ENCODE measurements around the gene TMEM43. TPM values are rescaled to one million over a fixed set of nuclear protein-coding genes. Genes with fewer than 3 reads are reported as not detected.
"Not testable (repeated sequence)": the region's sequence is repeated elsewhere in the genome, so short reads cannot be mapped to it uniquely, and the experiment has no call there.

Gene TMEM43
- polyA plus RNA-seq, 3 donors, result 55.4 to 69.7 (median 66.7) TPM

DNA sequence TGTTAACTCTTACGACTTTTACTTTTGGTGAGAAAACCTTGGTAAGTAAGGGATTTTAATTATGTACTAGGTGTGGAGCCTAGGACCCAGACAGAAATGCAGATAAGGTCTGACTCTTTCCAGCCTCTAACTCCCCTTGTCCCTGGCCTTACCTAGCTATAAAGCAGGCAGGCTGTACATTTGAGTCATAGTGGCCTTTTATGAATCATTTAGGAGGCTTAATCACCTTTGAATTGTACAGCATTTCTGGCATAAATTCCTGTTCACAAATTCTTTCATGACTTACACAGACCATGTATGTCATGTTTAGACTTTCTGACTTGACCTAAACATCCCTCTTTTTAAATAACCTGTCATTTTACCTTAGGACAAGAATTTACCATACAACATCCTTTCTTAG, 47.5 kb upstream of the TMEM43 start:
- H3K4me1 ChIP-seq (ENCODE audit: control insufficient read depth in 1 of 2, insufficient read depth in 2 of 2, low read length in 2 of 2), result no peaks in the 10 kb centered on the region
- H3K9me3 Mint-ChIP-seq, result peaks cover 7 to 23% (median 18%) of the 10 kb centered on the region in 7 donors
- no peaks in the 10 kb centered on the region for H3K4me1 Mint-ChIP-seq
- H3K4me3 ChIP-seq (replicated peaks in 1 of 3; ENCODE audit: low read depth in 2 of 3, low read length in 3 of 3), result no peak overlapping the region
- no peak overlapping the region for H3K4me3 Mint-ChIP-seq
- no peak overlapping the region for H3K4me2 ChIP-seq (replicated peaks; ENCODE audit: extremely low read depth, low read length, poor library complexity, severe bottlenecking)
- H3K36me3 Mint-ChIP-seq, result no peaks in the 10 kb centered on the region
- no CpG with 5 or more reads among the region's 1 CpG for whole genome bisulfite sequencing (ENCODE audit: insufficient coverage)
- no peak overlapping the region for H3K27ac ChIP-seq (ENCODE audit: low read depth in 1 of 2, low read length in 2 of 2)
- no peak for DNase-seq
- peaks cover 3 to 5% (median 4%) of the 10 kb centered on the region in 3 donors for H3K27me3 Mint-ChIP-seq (ENCODE audit: low read depth in 3 of 3)
- H4K20me1 ChIP-seq (ENCODE audit: insufficient read depth, low read length), result no peaks in the 10 kb centered on the region
- H3K27me3 ChIP-seq (ENCODE audit: control insufficient read depth in 2 of 2, insufficient read depth in 2 of 2, low read length in 2 of 2), result no peaks in the 10 kb centered on the region
- TF ChIP-seq, protein P1, sequence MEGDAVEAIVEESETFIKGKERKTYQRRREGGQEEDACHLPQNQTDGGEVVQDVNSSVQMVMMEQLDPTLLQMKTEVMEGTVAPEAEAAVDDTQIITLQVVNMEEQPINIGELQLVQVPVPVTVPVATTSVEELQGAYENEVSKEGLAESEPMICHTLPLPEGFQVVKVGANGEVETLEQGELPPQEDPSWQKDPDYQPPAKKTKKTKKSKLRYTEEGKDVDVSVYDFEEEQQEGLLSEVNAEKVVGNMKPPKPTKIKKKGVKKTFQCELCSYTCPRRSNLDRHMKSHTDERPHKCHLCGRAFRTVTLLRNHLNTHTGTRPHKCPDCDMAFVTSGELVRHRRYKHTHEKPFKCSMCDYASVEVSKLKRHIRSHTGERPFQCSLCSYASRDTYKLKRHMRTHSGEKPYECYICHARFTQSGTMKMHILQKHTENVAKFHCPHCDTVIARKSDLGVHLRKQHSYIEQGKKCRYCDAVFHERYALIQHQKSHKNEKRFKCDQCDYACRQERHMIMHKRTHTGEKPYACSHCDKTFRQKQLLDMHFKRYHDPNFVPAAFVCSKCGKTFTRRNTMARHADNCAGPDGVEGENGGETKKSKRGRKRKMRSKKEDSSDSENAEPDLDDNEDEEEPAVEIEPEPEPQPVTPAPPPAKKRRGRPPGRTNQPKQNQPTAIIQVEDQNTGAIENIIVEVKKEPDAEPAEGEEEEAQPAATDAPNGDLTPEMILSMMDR (IDR thresholded peaks at IDR 0.05), result no peak
- no peak overlapping the region for H3K9ac ChIP-seq (ENCODE audit: insufficient read depth, low read length, poor library complexity, severe bottlenecking)
- H3K36me3 ChIP-seq (replicated peaks in 1 of 2; ENCODE audit: control insufficient read depth in 1 of 2, insufficient read depth in 2 of 2, low read length in 2 of 2), result no peaks in the 10 kb centered on the region
- no peaks in the 10 kb centered on the region for H3K79me2 ChIP-seq (ENCODE audit: insufficient read depth, low read length)
- H2AFZ ChIP-seq (ENCODE audit: insufficient read depth, low read depth, low read length, poor library complexity, severe bottlenecking), result no peak overlapping the region
- H3K27ac Mint-ChIP-seq, result no peak overlapping the region
- H3K9me3 ChIP-seq (replicated peaks in 1 of 2; ENCODE audit: control insufficient read depth in 1 of 2, insufficient read depth in 1 of 2, low read length in 2 of 2), result peaks cover 16 to 20% of the 10 kb centered on the region in 2 donors
- intact Hi-C loops (cut with micrococcal nuclease), result no loop called here

DNA sequence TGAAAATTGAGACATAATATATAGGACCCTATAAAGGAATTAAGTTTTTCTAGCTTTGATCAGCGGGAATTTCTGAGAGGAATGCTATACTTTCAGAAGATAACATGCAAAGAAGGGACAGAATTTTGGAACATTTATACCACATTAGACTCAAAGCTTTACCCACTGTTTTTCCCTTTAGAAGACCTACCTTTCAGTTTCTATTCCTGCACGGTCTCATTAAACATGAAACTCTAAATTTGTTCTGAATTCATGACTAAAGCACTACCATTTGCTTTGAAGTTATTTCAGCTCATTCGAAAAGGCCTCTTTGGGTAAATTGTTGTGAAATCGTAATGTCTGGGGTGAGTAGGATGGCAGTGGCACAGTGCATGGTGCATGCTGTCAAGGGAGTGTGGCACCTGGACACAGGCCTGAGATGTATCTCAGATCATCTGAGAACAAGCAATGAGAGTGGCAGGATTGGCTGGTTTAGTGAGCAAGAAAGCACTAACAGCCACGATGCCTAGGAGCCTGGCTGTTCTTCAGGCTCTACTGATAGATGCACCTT, 42.7 kb upstream of the TMEM43 start:
- Histone ChIP-seq H3K9ac (ENCODE audit: insufficient read depth, low read length, poor library complexity, severe bottlenecking) (no peak overlapping the region), H3K4me3 (replicated peaks in 1 of 3; ENCODE audit: low read depth in 2 of 3, low read length in 3 of 3) (no peak overlapping the region), H3K4me2 (replicated peaks; ENCODE audit: extremely low read depth, low read length, poor library complexity, severe bottlenecking) (no peak overlapping the region), H3K9me3 (replicated peaks in 1 of 2; ENCODE audit: control insufficient read depth in 1 of 2, insufficient read depth in 1 of 2, low read length in 2 of 2) (peaks cover 16 to 20% of the 10 kb centered on the region in 2 donors), H3K36me3 (replicated peaks in 1 of 2; ENCODE audit: control insufficient read depth in 1 of 2, insufficient read depth in 2 of 2, low read length in 2 of 2) (no peaks in the 10 kb centered on the region), H3K27me3 (ENCODE audit: control insufficient read depth in 2 of 2, insufficient read depth in 2 of 2, low read length in 2 of 2) (no peaks in the 10 kb centered on the region), H3K27ac (ENCODE audit: low read depth in 1 of 2, low read length in 2 of 2) (no peak overlapping the region), H2AFZ (ENCODE audit: insufficient read depth, low read depth, low read length, poor library complexity, severe bottlenecking) (no peak overlapping the region), H4K20me1 (ENCODE audit: insufficient read depth, low read length) (no peaks in the 10 kb centered on the region), H3K79me2 (ENCODE audit: insufficient read depth, low read length) (no peaks in the 10 kb centered on the region), H3K4me1 (ENCODE audit: control insufficient read depth in 1 of 2, insufficient read depth in 2 of 2, low read length in 2 of 2) (no peaks in the 10 kb centered on the region)
- Mint-ChIP-seq H3K4me3 (no peak overlapping the region), H3K9me3 (peaks cover 6 to 30% (median 14%) of the 10 kb centered on the region in 7 donors), H3K36me3 (no peaks in the 10 kb centered on the region), H3K4me1 (no peaks in the 10 kb centered on the region), H3K27ac (no peak overlapping the region), H3K27me3 (ENCODE audit: low read depth in 3 of 3) (peaks cover 1 to 5% (median 1%) of the 10 kb centered on the region in 3 donors)
- WGBS (ENCODE audit: insufficient coverage), result 64% methylated on average over 3 of the region's 5 CpGs
- intact Hi-C loops (cut with micrococcal nuclease), result no loop called here
- DNase-seq, result no peak
- TF ChIP-seq, protein P1 (IDR thresholded peaks at IDR 0.05), result no peak

DNA sequence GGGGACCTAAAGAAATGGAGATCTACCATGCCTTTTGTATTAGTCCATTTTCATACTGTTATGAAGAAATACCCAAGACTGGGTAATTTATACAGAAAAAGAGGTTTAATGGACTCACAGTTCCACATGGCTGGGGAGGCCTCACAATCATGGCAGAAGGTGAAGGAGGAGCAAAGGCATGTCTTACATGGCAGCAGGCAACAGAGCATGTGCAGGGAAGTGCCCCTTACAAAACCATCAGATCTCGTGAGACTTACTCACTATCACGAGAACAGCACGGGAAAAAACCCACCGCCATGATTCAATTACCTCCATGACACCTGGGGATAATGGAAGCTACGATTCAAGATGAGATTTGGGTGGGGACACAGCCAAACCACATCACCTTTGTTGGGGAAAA, 37.4 kb upstream of the TMEM43 start:
- H3K27ac Mint-ChIP-seq; H3K4me3 ChIP-seq (replicated peaks in 1 of 3; ENCODE audit: low read depth in 2 of 3, low read length in 3 of 3); H3K4me1 ChIP-seq (ENCODE audit: control insufficient read depth in 1 of 2, insufficient read depth in 2 of 2, low read length in 2 of 2); intact Hi-C loops (cut with micrococcal nuclease); H3K27me3 Mint-ChIP-seq (ENCODE audit: low read depth in 3 of 3); H3K36me3 Mint-ChIP-seq; H3K4me1 Mint-ChIP-seq; H3K4me2 ChIP-seq (replicated peaks; ENCODE audit: extremely low read depth, low read length, poor library complexity, severe bottlenecking); H2AFZ ChIP-seq (ENCODE audit: insufficient read depth, low read depth, low read length, poor library complexity, severe bottlenecking); H3K4me3 Mint-ChIP-seq; DNase-seq; H4K20me1 ChIP-seq (ENCODE audit: insufficient read depth, low read length); H3K27me3 ChIP-seq (ENCODE audit: control insufficient read depth in 2 of 2, insufficient read depth in 2 of 2, low read length in 2 of 2); H3K79me2 ChIP-seq (ENCODE audit: insufficient read depth, low read length); H3K9me3 ChIP-seq (replicated peaks in 1 of 2; ENCODE audit: control insufficient read depth in 1 of 2, insufficient read depth in 1 of 2, low read length in 2 of 2); H3K27ac ChIP-seq (ENCODE audit: low read depth in 1 of 2, low read length in 2 of 2); H3K9ac ChIP-seq (ENCODE audit: insufficient read depth, low read length, poor library complexity, severe bottlenecking); H3K36me3 ChIP-seq (replicated peaks in 1 of 2; ENCODE audit: control insufficient read depth in 1 of 2, insufficient read depth in 2 of 2, low read length in 2 of 2): not testable (repeated sequence)
- WGBS (ENCODE audit: insufficient coverage), result no CpG with 5 or more reads among the region's 5 CpGs
- peaks cover 5 to 29% (median 15%) of the 10 kb centered on the region in 7 donors for H3K9me3 Mint-ChIP-seq

Data from CD14-positive monocyte (primary cell).